ENCODE measurements around the gene FHOD3. TPM values are rescaled to one million over a fixed set of nuclear protein-coding genes. Genes with fewer than 3 reads are reported as not detected.

Gene FHOD3
- polyA plus RNA-seq, 2 of the 4 experiments (the other 2 are of a cell fraction) = 2.5 to 3.6 TPM

DNA sequence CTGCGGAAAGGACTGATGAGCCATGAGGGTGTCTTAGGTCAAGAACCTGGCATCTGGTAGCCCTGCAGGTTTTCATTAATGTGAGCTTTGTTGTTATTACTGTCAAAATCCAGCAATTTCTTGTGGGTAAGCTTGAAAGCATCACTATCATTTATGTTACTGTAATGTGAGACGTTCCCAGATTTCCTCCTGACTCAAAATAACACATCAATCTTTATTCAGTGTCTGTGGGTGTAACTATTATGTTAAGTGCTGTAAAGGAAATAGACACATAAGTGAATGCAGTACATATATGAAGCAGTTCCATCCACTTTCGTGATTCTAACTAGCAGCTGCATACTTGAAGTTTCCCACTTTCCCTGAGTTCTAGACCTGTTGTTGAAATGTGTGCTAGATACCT is 89.8 kb downstream of the FHOD3 start (continued):
- TF ChIP-seq HMGXB4 (CRISPR knock-in tag; IDR thresholded peaks at IDR 0.05; ENCODE audit: borderline replicate concordance) (no peak), ZNF302 (CRISPR knock-in tag; IDR thresholded peaks at IDR 0.05) (no peak), USF2 (IDR thresholded peaks at IDR 0.05) (no peak), RFX5 (IDR thresholded peaks at IDR 0.05) (no peak), NR3C1 (IDR thresholded peaks at IDR 0.05) (no peak), HOXB13 (CRISPR knock-in tag; IDR thresholded peaks at IDR 0.05; ENCODE audit: low read depth) (no peak), HEYL (CRISPR knock-in tag; IDR thresholded peaks at IDR 0.05) (no peak), HES2 (IDR thresholded peaks at IDR 0.05) (no peak)
- TF ChIP-seq, protein P1, sequence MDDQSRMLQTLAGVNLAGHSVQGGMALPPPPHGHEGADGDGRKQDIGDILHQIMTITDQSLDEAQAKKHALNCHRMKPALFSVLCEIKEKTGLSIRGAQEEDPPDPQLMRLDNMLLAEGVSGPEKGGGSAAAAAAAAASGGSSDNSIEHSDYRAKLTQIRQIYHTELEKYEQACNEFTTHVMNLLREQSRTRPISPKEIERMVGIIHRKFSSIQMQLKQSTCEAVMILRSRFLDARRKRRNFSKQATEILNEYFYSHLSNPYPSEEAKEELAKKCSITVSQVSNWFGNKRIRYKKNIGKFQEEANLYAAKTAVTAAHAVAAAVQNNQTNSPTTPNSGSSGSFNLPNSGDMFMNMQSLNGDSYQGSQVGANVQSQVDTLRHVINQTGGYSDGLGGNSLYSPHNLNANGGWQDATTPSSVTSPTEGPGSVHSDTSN (IDR thresholded peaks at IDR 0.05) = no peak

- no peaks in the 10 kb centered on the region for H3K4me1 ChIP-seq
- 39% methylated on average over 4 of the region's 4 CpGs for WGBS (ENCODE audit: missing lambda C conversion rate)
- H3K4me2 ChIP-seq = no peak overlapping the region
- no peak for ATAC-seq
- no peak overlapping the region for H3K27ac ChIP-seq
- CTCF ChIA-PET = no interaction called here
- no peaks in the 10 kb centered on the region for H3K9me3 ChIP-seq
- H3K4me3 ChIP-seq = no peak overlapping the region
- DNase-seq (ENCODE audit: low read depth in 1 of 2, low spot score in 1 of 2) = no peak
- TF ChIP-seq HDAC2 (IDR thresholded peaks at IDR 0.05) = no peak
- no peak for TF ChIP-seq RNF2 (IDR thresholded peaks at IDR 0.05; ENCODE audit: borderline replicate concordance, low read depth)
- no peak for TF ChIP-seq JUN (IDR thresholded peaks at IDR 0.05)
- no peak for TF ChIP-seq EHMT2 (IDR thresholded peaks at IDR 0.05; ENCODE audit: low read depth)
- no peak for TF ChIP-seq KDM5A (IDR thresholded peaks at IDR 0.05)
- TF ChIP-seq ATOH8 (CRISPR knock-in tag; IDR thresholded peaks at IDR 0.05; ENCODE audit: low read depth) = no peak
- TF ChIP-seq ZNF302 (CRISPR knock-in tag; IDR thresholded peaks at IDR 0.05) = no peak
- no peak for TF ChIP-seq CBX2 (IDR thresholded peaks at IDR 0.05; ENCODE audit: borderline replicate concordance, low read depth)
- TF ChIP-seq HMGXB4 (CRISPR knock-in tag; IDR thresholded peaks at IDR 0.05; ENCODE audit: borderline replicate concordance) = no peak
- no peak for TF ChIP-seq PHF8 (IDR thresholded peaks at IDR 0.05; ENCODE audit: borderline replicate concordance, low read depth)
- no peak for FAIRE-seq
- POLR2A ChIA-PET = no interaction called here
These were observed 90.8 kb downstream of the FHOD3 start for GRCh38 chr18:36388310-36388709.

- POLR2A ChIA-PET = no interaction called here
- TF ChIP-seq HDAC2 (IDR thresholded peaks at IDR 0.05) (no peak), POLR2AphosphoS2 (conservative IDR thresholded peaks at IDR 0.05; ENCODE audit: low read length) (no peak), HOXB13 (CRISPR knock-in tag; IDR thresholded peaks at IDR 0.05; ENCODE audit: low read depth) (no peak), KDM5A (IDR thresholded peaks at IDR 0.05) (no peak), TFCP2L1 (CRISPR knock-in tag; IDR thresholded peaks at IDR 0.05) (no peak), CEBPB (IDR thresholded peaks at IDR 0.05) (no peak), USF2 (IDR thresholded peaks at IDR 0.05) (no peak), ZSCAN20 (CRISPR knock-in tag; IDR thresholded peaks at IDR 0.05) (no peak), NFE2L2 (conservative IDR thresholded peaks at IDR 0.05; ENCODE audit: low read length) (no peak), RARB (CRISPR knock-in tag; IDR thresholded peaks at IDR 0.05) (no peak)
- H3K9me3 ChIP-seq = no peaks in the 10 kb centered on the region
- FAIRE-seq (no peak), ATAC-seq (no peak), DNase-seq (ENCODE audit: low read depth in 1 of 2, low spot score in 1 of 2) (no peak)
- H3K4me2 ChIP-seq = no peak overlapping the region
- WGBS (ENCODE audit: missing lambda C conversion rate) = 53% methylated on average over 7 of the region's 7 CpGs
- H3K27ac ChIP-seq = no peak overlapping the region
- CTCF ChIA-PET = no interaction called here
- no peak overlapping the region for H3K4me3 ChIP-seq
- H3K4me1 ChIP-seq = no peaks in the 10 kb centered on the region
These were observed 91.5 kb downstream of the FHOD3 start for GRCh38 chr18:36389027-36389426.
